K562 (cell line): ENCODE data around the gene ZC3H6. TPM values are rescaled to one million over a fixed set of nuclear protein-coding genes. Genes with fewer than 3 reads are reported as not detected.

Experiments
- JUND ChIP-seq, 2 experiments: IDR thresholded peaks; 2 replicates in 1 of 2; 3 replicates in 1 of 2; pipeline ENCODE4 v1.6.1; 2011; ENCODE audit warnings: borderline replicate concordance in 2 of 2, low read depth in 2 of 2, low read length in 2 of 2, improper control_type of control experiment in 1 of 2, missing biosample characterization in 1 of 2, missing genetic modification characterization in 1 of 2, missing genetic modification reagents in 1 of 2
- MCM3 ChIP-seq: fragments of 450-650 bp; IDR thresholded peaks from 2 replicates; pipeline ENCODE4 v1.6.1; 2016
- MTA1 ChIP-seq: fragments of 450-650 bp; IDR thresholded peaks from 2 replicates; pipeline ENCODE4 v1.6.1; 2017; ENCODE audit warnings: borderline replicate concordance
- MYBL2 ChIP-seq, 2 experiments: fragments of 450-650 bp in 1 of 2; sonication (generic) in 1 of 2; formaldehyde crosslinking in 1 of 2; IDR thresholded peaks; 2 replicates each; pipeline versions ENCODE4 v1.6.1 to v1.8.1; 2017 to 2022; ENCODE audit warnings: borderline replicate concordance in 1 of 2, inconsistent platforms in 1 of 2, low read depth in 1 of 2, mild to moderate bottlenecking in 1 of 2, missing genetic modification reagents in 1 of 2, moderate library complexity in 1 of 2
- NKRF ChIP-seq: fragments of 450-650 bp; IDR thresholded peaks from 2 replicates; pipeline ENCODE4 v1.6.1; 2016; ENCODE audit warnings: borderline replicate concordance
- ZBTB5 ChIP-seq: fragments of 450-650 bp; IDR thresholded peaks from 2 replicates; pipeline ENCODE4 v1.6.1; 2017; ENCODE audit warnings: antibody characterized with exemption
- ZKSCAN3 ChIP-seq: fragments of 250-450 bp; sonication (Bioruptor Pico); IDR thresholded peaks from 2 replicates; pipeline ENCODE4 v1.4.0; 2020
- polyA plus RNA-seq, 8 experiments: library from polyadenylated mRNA; depleted of rRNA in 4 of 8; stranded (reverse) in 5 of 8; unstranded in 3 of 8; fragments of >200 nt; fragmentation: Nextera tagmentation in 2 of 8; fragmentation: Illumina TruSeq in 1 of 8; extraction: Ambion mirVana in 2 of 8; extraction: Trizol in 1 of 8; gene quantifications; 2 replicates each; pipeline versions ENCODE4 v1.2.1 to v1.2.3, GENCODE V29; 2011 to 2014; ENCODE audit warnings: inconsistent platforms in 1 of 8, missing spikeins in 1 of 8
- total RNA-seq, 7 experiments: library from RNA; depleted of rRNA in 6 of 7; stranded (reverse); fragments of >200 nt in 6 of 7; fragmentation: Illumina TruSeq in 2 of 7; extraction: Trizol in 2 of 7; gene quantifications; 2 replicates each; pipeline versions ENCODE4 v1.2.1 to v1.2.3, GENCODE V29; 2011 to 2021; ENCODE audit warnings: low replicate concordance in 1 of 7
- TF ChIP-seq, protein P1 (sequence below), 2 experiments: IDR thresholded peaks in 1 of 2; conservative IDR thresholded peaks in 1 of 2; 2 replicates each; pipeline ENCODE4 v1.6.1; 2016; ENCODE audit warnings: low read depth in 2 of 2, mild to moderate bottlenecking in 1 of 2, missing compliant biosample characterization in 1 of 2, missing genetic modification characterization in 1 of 2, moderate library complexity in 1 of 2
- TF ChIP-seq, protein P2 (sequence below): IDR thresholded peaks from 2 replicates; pipeline ENCODE4 v1.6.1; 2016; ENCODE audit warnings: missing genetic modification characterization, missing compliant biosample characterization
- TF ChIP-seq, protein P3 (sequence below): sonication (generic); formaldehyde crosslinking; IDR thresholded peaks from 2 replicates; pipeline ENCODE4 v1.4.0; 2020; ENCODE audit warnings: mild to moderate bottlenecking, missing genetic modification reagents

ZC3H6 gene
- total and polyA plus RNA-seq, 9 of the 15 experiments (the other 6 are each of a cell fraction or from before 2014, with no cell fraction given), result 0.45 to 1.9 (median 1.5) TPM

DNA sequence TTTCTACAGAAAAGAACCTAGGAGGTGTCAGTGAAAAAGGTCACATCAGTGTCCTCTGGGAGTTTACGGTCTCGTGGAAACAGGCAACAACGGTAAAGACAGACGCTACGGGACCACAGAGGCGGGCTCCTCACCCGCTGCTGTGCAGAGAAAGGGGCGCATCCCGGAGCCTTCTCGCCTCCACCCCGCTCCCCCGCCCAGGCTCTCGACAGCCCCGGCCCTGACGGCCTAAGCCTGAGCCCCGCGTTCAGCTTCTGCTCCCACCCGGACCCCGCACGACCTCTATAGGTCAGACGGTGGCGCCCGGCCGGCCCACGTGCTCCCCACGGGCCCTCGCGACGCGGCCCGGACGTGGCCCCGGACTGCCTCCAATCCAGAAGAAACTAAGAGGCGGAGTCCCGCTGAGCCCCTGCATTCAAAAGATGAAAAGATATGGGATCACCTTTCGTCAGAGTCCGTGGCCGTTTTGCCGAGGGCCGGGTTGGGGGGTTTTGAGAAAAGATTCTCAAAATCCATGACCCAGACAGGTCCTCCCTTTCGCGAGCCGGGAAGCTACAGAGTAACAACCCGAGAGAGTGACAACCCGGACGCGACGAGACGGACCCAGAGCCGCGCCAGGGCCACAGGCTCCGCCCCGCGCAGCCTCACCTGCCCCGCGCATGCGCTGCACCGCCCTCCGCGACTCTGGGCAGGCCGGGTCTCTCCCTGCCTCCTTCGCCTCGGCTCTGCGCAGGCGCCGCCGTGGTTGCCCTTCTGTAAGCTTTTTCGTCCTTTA lies 20.7 kb upstream of the ZC3H6 start, which contains the start of gene ZC3H8 (continued):
- TF ChIP-seq, protein P1, sequence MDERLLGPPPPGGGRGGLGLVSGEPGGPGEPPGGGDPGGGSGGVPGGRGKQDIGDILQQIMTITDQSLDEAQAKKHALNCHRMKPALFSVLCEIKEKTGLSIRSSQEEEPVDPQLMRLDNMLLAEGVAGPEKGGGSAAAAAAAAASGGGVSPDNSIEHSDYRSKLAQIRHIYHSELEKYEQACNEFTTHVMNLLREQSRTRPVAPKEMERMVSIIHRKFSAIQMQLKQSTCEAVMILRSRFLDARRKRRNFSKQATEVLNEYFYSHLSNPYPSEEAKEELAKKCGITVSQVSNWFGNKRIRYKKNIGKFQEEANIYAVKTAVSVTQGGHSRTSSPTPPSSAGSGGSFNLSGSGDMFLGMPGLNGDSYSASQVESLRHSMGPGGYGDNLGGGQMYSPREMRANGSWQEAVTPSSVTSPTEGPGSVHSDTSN (CRISPR knock-in tag; IDR thresholded peaks at IDR 0.05; ENCODE audit: low read depth), result no peak
- TF ChIP-seq, protein P1 (tag; conservative IDR thresholded peaks at IDR 0.05; ENCODE audit: low read depth), result 0 out of 2 replicates have a peak, but pooled peaks have one; percentile 27
- TF ChIP-seq MYBL2 (IDR thresholded peaks at IDR 0.05; ENCODE audit: low read depth) (no peak), MYBL2 (CRISPR knock-in tag; IDR thresholded peaks at IDR 0.05; ENCODE audit: borderline replicate concordance) (no peak), MTA1 (no peak; the same call in 1 of the 2 replicates), ZBTB5 (no peak), NKRF (peak; percentile 89; the same call in 1 of the 2 replicates), MCM3 (no peak), JUND (IDR thresholded peaks at IDR 0.05; ENCODE audit: borderline replicate concordance, low read depth, low read length) (no peak), JUND (tag; IDR thresholded peaks at IDR 0.05; ENCODE audit: borderline replicate concordance, low read depth, low read length) (no peak), ZKSCAN3 (no peak)
- TF ChIP-seq, protein P2, sequence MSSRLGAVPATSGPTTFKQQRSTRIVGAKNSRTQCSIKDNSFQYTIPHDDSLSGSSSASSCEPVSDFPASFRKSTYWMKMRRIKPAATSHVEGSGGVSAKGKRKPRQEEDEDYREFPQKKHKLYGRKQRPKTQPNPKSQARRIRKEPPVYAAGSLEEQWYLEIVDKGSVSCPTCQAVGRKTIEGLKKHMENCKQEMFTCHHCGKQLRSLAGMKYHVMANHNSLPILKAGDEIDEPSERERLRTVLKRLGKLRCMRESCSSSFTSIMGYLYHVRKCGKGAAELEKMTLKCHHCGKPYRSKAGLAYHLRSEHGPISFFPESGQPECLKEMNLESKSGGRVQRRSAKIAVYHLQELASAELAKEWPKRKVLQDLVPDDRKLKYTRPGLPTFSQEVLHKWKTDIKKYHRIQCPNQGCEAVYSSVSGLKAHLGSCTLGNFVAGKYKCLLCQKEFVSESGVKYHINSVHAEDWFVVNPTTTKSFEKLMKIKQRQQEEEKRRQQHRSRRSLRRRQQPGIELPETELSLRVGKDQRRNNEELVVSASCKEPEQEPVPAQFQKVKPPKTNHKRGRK (tag), result no peak
- TF ChIP-seq, protein P3, sequence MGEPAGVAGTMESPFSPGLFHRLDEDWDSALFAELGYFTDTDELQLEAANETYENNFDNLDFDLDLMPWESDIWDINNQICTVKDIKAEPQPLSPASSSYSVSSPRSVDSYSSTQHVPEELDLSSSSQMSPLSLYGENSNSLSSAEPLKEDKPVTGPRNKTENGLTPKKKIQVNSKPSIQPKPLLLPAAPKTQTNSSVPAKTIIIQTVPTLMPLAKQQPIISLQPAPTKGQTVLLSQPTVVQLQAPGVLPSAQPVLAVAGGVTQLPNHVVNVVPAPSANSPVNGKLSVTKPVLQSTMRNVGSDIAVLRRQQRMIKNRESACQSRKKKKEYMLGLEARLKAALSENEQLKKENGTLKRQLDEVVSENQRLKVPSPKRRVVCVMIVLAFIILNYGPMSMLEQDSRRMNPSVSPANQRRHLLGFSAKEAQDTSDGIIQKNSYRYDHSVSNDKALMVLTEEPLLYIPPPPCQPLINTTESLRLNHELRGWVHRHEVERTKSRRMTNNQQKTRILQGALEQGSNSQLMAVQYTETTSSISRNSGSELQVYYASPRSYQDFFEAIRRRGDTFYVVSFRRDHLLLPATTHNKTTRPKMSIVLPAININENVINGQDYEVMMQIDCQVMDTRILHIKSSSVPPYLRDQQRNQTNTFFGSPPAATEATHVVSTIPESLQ (CRISPR knock-in tag), result no peak
